GM12872 (cell line): Measurements from ENCODE around the gene CLEC16A.
A peak's percentile ranks its signal among the peaks of the same experiment; 100 is the strongest.

Experiments used
- CTCF ChIP-seq: IDR thresholded peaks from 3 replicates; pipeline ENCODE4 v1.5.1; 2011; ENCODE audit warnings: low read depth, mild to moderate bottlenecking, low read length, moderate library complexity; ENCODE audit not compliant: insufficient read depth

CLEC16A gene

DNA sequence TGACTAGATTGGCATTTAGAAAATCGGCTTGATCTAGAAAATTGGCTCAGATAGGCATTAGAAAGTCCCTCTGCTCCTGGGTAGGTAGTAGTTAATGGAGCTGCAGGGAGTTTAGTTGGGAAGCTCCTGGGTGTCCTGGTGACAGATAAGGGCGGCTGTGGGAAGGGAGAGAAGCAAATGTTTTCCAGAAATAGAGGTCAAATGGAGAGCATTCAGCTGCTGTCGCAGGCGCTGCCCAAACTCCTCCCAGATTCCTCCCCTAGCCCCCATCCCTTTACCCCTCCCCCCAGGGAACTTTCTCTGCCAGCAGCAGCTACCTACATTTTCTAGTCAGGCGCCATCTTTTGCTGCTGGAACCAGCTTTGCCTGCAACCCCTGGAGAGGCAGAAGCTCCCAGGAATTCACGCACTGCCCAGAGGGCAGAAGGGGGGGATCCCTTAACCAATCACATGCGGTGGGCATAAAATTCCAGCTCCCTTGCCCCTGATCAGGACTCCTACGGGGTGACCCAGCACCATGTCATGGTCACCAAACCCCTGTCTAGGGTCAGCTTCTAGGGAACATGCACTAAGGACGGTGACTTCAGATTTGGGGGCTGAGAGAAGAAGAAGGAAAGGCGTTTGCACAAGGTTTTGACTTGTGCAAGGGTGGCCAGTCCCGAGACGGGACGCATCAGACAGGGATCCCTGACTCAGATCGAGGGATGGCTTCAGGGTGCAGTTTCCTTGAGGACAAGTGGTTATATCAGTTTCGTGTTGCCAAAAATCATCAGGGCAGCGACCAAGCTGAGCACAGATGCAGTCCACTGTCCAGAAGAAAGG, 267.8 kb downstream of the CLEC16A start:
- TF ChIP-seq CTCF, result no peak

DNA sequence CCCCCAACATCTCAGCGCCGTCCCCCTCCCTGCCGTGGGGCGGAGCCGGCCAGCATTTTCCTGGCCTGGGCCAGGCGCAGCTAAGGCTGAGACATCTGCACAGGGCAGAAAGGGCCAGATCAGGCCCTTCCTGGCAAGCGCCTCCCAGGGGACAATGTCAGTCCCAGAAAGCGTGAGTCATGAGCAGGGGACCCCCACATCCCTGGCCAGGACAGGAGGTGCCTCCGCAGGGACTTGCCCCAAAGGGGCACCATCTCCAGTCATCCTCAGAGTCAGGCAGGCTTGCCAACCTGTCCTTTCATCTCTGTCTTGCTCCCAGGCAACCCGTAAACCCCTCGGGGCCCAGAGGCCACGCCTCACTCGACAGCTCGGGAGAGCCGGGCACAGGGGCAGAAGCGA, 268.4 kb downstream of the CLEC16A start:
- no peak for TF ChIP-seq CTCF

- TF ChIP-seq CTCF, result no peak
These were observed 269.0 kb downstream of the CLEC16A start for GRCh38 chr16:11213373-11213772.

- no peak for TF ChIP-seq CTCF
These were observed 269.4 kb downstream of the CLEC16A start for GRCh38 chr16:11213799-11214198.

DNA sequence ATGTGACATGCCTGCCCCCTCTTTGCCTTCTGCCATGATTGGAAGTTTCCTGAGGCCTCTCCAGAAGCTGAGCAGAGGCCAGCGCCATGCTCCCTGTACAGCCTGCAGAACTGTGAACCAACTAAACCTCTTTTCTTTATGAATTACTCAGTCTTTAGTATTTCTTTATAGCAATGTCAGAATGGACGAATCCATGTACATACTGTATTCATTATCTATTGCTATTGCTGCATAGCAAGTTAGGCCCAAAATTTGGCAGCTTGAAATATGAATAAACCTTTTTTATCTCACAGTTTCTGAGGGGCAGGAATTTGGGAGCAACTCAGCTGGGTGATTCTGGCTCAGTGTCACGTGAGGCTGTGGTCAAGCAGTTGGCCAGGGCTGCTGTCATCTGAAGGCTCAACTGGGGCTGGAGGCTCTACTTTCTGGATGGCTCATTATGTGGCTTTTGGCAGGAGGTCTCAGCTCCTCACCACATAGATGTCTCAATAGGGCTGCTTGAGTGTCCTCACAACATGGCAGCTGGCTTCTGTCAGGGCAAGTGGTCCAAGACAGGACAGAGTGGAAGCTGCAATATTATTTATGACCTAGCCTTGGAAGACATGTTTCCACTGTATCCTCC, 271.7 kb downstream of the CLEC16A start:
- no peak for TF ChIP-seq CTCF

DNA sequence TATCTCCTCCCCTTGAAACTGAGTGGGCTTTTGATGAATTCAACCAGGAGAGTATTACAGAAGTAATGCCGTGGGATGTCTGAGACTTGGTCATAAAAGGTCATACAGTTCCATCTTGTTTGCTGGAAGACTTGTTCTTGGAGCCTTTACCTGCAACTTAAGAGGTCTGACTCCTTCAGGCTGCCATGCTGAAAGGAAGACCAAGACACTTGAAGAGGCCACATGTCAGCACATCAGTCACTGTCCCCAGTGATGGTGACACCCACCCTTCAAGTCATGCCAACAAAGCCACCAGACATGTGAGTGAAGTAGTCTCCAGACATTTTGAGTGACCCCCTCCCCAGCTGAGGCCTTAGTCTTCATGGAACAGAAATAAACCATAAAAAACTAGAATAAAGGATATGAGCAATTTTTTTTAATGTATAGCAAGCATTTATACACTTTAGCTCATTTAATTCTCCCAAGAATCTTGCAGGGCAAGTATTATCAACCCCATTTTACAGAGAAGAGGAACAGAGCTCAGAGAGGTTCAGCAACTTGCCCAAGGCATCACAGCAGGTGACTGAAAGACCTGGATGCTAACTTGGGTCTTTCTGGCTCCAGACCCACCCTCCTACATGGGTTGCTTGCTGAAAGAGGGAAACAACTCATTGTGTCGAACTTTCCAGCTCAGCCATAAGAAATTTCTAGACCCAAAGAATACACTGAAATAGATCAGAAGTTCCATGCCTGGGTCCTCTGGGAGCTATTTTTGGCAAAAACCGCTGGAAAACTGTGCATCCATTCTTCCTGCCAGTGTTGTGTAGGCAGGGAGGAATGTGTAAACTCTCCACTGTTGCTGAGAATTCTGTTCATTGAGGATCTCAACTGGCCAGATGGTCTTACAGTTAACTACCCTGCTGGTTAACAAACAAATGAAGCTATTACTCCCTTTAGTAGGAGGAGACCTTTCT, 273.6 kb downstream of the CLEC16A start:
- no peak for TF ChIP-seq CTCF

DNA sequence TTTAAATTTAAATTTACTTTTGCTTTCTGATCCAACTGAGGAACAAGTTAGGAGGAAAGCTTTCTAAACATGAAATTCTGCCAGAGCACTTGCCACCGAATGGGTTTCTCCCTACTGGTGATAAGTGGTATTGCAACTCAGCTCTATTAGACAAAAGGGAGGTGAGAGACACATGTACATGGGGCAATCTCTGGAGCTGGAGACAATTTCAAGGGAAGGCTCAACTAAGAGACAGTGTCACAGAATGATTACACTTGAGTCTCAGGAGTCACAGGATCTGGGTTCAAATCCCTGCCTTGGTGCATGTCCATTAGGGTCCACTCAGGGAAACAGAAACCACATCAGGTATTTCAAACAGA, 274.2 kb downstream of the CLEC16A start:
- peak; percentile 69 for TF ChIP-seq CTCF
